Spinal cord (tissue), 10 donors: ENCODE data around the gene ARHGAP25. TPM values are rescaled to one million over a fixed set of nuclear protein-coding genes. Genes with fewer than 3 reads are reported as not detected.
"Not testable (repeated sequence)": the region's sequence is repeated elsewhere in the genome, so short reads cannot be mapped to it uniquely, and the experiment has no call there.

Experiments used
- DNase-seq, 6 donors: peaks; one replicate each; pipeline versions ENCODE4 v3.0.0 to v3.0.0-alpha.2; 2013 to 2015; ENCODE audit warnings: low spot score in 6 of 6, low read depth in 4 of 6
- H3K27ac ChIP-seq: one replicate; pipeline ENCODE4 v1.5.1; 2013; ENCODE audit warnings: low read depth, low read length, control low read depth
- H3K27me3 ChIP-seq: one replicate; pipeline ENCODE4 v1.6.1; 2013; ENCODE audit warnings: low read length; ENCODE audit not compliant: control insufficient read depth, insufficient read depth
- H3K36me3 ChIP-seq: one replicate; pipeline ENCODE4 v1.6.1; 2013; ENCODE audit warnings: low read length; ENCODE audit not compliant: control insufficient read depth, insufficient read depth
- H3K4me1 ChIP-seq: one replicate; pipeline ENCODE4 v1.6.1; 2013; ENCODE audit warnings: low read length; ENCODE audit not compliant: control insufficient read depth, insufficient read depth
- H3K4me3 ChIP-seq: one replicate; pipeline ENCODE4 v1.5.1; 2013; ENCODE audit warnings: low read depth, low read length, control low read depth
- H3K9me3 ChIP-seq: one replicate; pipeline ENCODE4 v1.6.1; 2013; ENCODE audit warnings: low read length; ENCODE audit not compliant: control insufficient read depth, insufficient read depth
- WGBS: methylation state at CpG from one replicate; pipeline ENCODE4 v1.1.5; 2013; ENCODE audit warnings: missing lambda C conversion rate; ENCODE audit not compliant: insufficient coverage; 5-methylcytosine and 5-hydroxymethylcytosine counted together
- polyA plus RNA-seq, 2 donors: library from polyadenylated mRNA; unstranded; fragments of 120-200 nt; gene quantifications; one replicate each; pipeline ENCODE4 v1.2.1, GENCODE V29; 2013; ENCODE audit not compliant: insufficient read length in 2 of 2
- total RNA-seq, 2 donors: library from RNA; depleted of rRNA in 1 of 2; stranded (reverse); fragments of 120-200 nt in 1 of 2; fragments of >200 nt in 1 of 2; gene quantifications; one replicate each; pipeline versions ENCODE4 v1.2.3 to v1.2.4, GENCODE V29; 2013 to 2014
- donor health status: healthy.

The ARHGAP25 gene
- total and polyA plus RNA-seq, 4 donors: 3.9 to 7.2 (median 5.4) TPM

DNA sequence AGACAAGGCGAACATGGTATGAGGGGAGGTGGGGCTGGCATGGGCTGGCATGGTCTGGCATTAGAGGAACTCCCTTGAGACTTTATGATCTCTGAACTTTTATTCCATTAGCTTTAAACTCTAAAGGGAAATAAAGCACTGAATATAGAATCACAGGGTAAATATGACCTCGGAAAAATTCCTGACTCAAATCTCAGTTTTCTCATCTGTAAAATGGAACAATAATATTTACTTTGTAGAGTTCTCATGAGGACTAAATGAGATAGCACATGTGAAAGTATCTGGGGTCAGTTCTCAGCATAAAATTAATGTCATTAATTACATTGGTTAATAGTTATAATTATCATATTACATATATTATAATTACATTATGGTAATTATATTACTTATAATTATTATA lies 65.9 kb downstream of the ARHGAP25 start:
- Histone ChIP-seq H3K27me3 (no peaks in the 10 kb centered on the region), H3K4me1 (peaks cover 7% of the 10 kb centered on the region), H3K4me3 (no peak overlapping the region), H3K9me3 (no peaks in the 10 kb centered on the region), H3K27ac (no peak overlapping the region), H3K36me3 (no peaks in the 10 kb centered on the region)
- no peak for DNase-seq
- WGBS: no CpG with 5 or more reads among the region's 2 CpGs

DNA sequence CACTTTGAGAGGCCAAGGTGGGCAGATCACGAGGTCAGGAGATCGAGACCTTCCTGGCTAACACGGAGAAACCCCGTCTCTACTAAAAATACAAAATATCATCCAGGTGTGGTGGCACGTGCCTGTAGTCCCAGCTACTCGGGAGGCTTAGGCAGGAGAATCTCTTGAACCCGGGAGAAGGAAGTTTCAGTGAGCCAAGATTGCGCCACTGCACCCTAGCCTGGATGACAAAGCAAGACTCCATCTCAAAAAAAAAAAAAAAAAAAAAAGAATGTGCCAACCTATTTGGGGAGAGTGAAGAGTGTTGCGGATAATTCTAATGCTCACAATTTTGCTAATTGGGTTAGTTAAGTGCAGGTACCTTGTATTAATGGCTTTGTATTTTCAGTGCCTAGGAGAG lies 67.5 kb downstream of the ARHGAP25 start:
- H3K27me3 ChIP-seq, H3K4me1 ChIP-seq, H3K9me3 ChIP-seq, H3K27ac ChIP-seq, H3K36me3 ChIP-seq, DNase-seq, H3K4me3 ChIP-seq: not testable (repeated sequence)
- 91% methylated on average over 1 of the region's 9 CpGs for WGBS

DNA sequence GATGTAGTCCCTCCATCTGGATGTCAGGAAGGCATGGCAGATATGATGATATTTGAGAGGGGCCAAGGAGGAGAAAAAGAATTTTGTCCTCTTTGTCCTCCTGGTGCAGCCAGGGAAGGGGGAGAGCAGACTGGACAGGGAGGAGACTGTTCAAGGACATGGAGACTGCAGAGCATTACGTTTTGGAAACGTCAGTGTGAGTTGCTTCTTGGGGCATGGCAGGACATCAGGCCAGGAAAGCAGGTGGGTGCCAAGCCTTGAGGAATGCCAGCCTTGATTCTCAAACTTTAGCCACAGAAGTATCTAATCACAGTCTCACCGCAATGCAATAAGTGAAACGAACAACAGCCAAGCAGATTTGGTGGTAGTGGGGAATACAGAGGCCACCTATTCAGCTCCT lies 70.4 kb downstream of the ARHGAP25 start:
- Histone ChIP-seq H3K27me3 (no peaks in the 10 kb centered on the region), H3K27ac (no peak overlapping the region), H3K4me3 (no peak overlapping the region), H3K36me3 (no peaks in the 10 kb centered on the region), H3K9me3 (no peaks in the 10 kb centered on the region), H3K4me1 (peaks cover under 1% of the 10 kb centered on the region)
- DNase-seq: no peak
- 86% methylated on average over 2 of the region's 4 CpGs for WGBS

DNA sequence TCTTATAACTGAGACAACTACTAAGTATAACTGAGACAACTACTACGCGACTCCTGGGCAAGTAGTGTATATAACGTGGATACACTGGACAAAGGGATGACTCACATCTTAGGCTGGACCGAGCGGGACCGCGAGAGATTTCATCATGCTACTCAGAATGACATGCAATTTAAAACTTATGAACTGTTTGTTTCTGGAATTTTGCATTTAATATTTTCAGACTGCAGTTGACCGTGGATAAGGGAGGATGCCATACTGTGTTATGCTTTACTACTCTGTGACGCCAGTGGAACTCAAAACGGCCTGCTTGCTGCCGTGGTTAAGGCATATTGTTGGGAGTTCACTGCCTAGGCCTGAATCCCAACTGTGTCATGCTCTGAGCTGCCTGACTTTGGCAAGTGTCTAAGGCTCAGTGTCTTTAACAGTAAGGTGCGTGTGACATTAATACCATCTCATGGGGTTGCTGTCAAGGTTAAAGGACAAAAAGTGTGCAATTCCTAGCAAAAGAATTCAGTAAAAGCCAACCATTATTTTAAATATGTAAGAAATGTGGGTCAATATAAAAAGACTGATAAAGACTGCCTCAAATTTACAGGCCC lies 72.0 kb downstream of the ARHGAP25 start:
- Histone ChIP-seq H3K27ac (no peak overlapping the region), H3K27me3 (no peaks in the 10 kb centered on the region), H3K9me3 (no peaks in the 10 kb centered on the region), H3K36me3 (no peaks in the 10 kb centered on the region), H3K4me3 (no peak overlapping the region), H3K4me1 (no peaks in the 10 kb centered on the region)
- no peak for DNase-seq
- 88% methylated on average over 4 of the region's 12 CpGs for WGBS

DNA sequence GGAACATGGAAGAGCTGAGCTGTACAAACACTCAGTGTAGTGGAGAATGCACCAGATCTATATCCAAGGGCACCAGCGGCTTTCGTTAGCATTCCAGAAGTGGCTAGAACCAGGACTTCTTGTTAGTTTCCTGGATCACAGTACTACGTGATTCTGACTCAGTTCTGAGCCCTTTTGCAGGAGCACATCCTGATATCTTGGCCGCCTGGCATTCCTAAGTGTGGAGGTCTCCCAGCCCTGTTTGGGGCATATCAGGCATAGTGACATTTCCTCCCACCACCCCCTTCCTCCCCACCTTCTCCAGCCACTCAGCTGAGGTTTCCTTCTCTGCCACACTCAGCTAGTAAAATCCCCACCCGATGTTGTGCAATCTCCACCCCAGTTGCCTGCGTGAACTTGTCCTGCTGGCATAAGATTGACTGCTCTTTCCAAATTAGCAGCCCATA lies 73.2 kb downstream of the ARHGAP25 start:
- H3K36me3 ChIP-seq: no peaks in the 10 kb centered on the region
- no peaks in the 10 kb centered on the region for H3K27me3 ChIP-seq
- H3K27ac ChIP-seq: no peak overlapping the region
- H3K4me1 ChIP-seq: no peaks in the 10 kb centered on the region
- no peaks in the 10 kb centered on the region for H3K9me3 ChIP-seq
- no peak for DNase-seq
- 86% methylated on average over 6 of the region's 6 CpGs for WGBS
- H3K4me3 ChIP-seq: no peak overlapping the region

DNA sequence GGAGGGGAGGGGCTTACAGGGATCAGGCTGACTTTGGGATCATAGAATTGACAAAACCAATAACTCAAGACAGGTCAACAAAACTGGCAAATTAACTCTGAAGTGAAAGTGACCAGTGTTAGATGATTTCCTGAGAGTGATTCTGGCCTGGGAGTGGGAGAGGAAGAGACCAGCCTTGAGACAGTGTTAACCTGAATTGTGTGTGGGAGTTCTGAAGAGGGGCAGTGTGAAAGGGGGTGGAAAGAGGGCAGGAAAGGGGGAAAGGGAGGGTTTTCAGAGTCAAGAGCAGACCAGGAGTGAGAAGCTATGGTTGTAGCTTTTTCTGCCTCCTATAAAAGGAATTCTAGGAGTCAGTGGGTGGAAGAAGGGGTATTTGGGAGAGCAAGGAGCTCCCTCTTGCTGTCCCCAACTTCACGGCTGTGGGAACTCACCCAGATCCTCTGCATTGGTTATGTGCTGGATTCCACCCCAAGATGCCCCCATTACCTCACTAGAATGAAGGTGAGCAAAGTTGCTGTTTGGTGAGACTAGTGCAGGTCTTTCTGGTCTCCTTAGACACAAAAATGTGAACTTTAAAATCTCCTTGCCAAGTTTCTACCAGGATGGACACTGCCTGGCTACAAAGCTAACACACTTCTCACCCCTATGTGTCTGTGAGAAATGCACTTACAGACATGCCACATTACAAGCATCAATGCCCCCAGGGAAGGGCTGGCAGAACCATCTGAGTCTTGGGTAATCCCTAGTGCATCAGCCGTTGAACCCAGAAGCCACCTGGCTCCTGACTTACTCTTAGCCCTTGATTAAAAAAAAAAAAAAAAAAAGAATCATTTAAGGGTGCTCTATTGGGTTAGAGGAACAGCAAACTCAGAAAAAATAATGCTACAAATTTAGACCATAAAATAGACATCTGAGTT lies 75.0 kb downstream of the ARHGAP25 start:
- H3K27me3 ChIP-seq: no peaks in the 10 kb centered on the region
- no peak for DNase-seq
- H3K4me1 ChIP-seq: no peaks in the 10 kb centered on the region
- H3K36me3 ChIP-seq: no peaks in the 10 kb centered on the region
- no peaks in the 10 kb centered on the region for H3K9me3 ChIP-seq
- no CpG with 5 or more reads among the region's 2 CpGs for WGBS
- no peak overlapping the region for H3K27ac ChIP-seq
- H3K4me3 ChIP-seq: no peak overlapping the region

DNA sequence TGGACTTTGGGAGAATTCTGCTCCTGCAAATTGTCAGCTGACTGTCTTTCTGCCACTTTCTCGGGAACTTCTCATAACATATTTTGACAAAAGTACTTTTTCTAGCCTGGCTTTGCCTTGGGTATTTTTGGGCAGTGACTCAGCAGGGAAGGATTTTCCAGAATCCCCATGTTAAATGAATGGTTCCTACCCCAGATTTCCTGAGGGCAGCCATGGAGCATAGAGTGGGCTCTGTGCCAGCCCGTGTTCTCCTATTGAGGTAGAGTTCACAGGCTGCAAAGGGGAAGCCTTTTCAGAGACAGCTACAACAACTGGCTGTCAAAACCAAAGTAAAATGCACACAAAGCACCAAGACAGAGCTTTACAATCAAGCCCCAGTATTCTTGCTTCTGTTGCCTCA lies 76.8 kb downstream of the ARHGAP25 start:
- Histone ChIP-seq H3K4me3 (no peak overlapping the region), H3K9me3 (no peaks in the 10 kb centered on the region), H3K27me3 (no peaks in the 10 kb centered on the region), H3K4me1 (no peaks in the 10 kb centered on the region), H3K36me3 (no peaks in the 10 kb centered on the region), H3K27ac (no peak overlapping the region)
- no peak for DNase-seq
- 56% methylated on average over 1 of the region's 2 CpGs for WGBS

DNA sequence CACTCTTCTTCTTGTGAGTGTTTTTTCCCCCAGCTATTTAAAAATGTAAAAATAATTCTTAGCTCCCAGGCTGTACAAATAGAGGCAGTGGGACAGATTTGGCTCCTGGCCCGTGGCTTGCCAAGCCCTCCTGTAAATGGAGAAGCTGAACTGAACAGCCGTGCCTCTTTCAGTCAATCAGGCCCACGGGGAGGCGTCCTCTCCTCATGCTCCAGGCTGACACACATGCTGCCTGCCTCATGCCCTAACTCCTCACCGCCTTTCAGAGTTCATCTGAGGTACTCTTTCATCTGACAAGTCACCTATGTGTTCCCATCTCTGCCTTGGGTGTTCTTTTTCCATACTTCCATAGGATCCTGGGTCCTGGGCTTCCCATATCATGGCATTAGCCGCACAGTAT lies 77.6 kb downstream of the ARHGAP25 start:
- Histone ChIP-seq H3K27me3 (no peaks in the 10 kb centered on the region), H3K4me1 (no peaks in the 10 kb centered on the region), H3K9me3 (no peaks in the 10 kb centered on the region), H3K27ac (no peak overlapping the region), H3K36me3 (no peaks in the 10 kb centered on the region), H3K4me3 (no peak overlapping the region)
- DNase-seq: peak in 2 of 6 donors; percentile 15 to 54
- 58% methylated on average over 6 of the region's 6 CpGs for WGBS

DNA sequence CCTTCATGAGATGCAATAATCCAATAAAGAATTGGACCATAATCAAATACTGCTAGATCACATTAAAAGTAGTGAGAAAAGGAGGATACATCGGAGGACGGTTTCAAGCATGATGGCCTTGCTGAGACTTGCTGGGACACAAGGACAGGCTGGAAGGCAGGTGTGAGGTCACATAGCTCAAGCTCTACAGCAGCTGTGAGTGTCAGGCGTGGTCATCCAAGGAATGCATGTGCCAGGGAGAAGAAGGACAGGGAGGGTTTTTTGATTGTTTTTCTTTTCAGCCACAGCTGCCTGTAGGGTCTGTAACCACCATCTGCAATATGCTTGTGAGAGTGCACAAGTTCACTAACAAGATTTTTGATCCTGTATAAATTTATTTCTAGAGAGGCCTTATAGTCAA lies 79.0 kb downstream of the ARHGAP25 start:
- Histone ChIP-seq H3K27ac (no peak overlapping the region), H3K4me3 (no peak overlapping the region), H3K27me3 (no peaks in the 10 kb centered on the region), H3K9me3 (no peaks in the 10 kb centered on the region), H3K36me3 (no peaks in the 10 kb centered on the region), H3K4me1 (no peaks in the 10 kb centered on the region)
- no peak for DNase-seq
- WGBS: 100% methylated on average over 3 of the region's 3 CpGs

DNA sequence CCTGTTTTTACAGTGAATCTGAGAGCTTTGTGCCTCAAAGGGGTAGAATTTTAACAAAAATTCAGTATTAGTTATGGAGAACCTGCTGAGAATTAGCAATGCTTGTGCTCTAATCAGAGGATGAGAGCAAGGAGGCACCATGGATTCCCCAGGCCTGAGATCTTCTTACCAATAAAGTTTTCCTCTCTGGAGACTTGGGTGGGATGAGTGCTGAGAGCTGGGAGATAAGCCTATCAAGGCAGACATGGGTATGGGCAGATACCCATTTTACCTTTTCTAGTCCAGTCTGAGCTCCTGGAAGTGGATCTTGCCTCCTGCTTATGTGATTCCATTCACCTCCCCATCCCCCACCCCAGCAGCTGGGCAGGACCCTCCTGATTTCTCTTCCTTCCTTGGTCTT lies 82.7 kb downstream of the ARHGAP25 start:
- H3K27ac ChIP-seq: no peak overlapping the region
- H3K27me3 ChIP-seq: no peaks in the 10 kb centered on the region
- no peak for DNase-seq
- H3K4me1 ChIP-seq: no peaks in the 10 kb centered on the region
- H3K9me3 ChIP-seq: no peaks in the 10 kb centered on the region
- no peaks in the 10 kb centered on the region for H3K36me3 ChIP-seq
- no peak overlapping the region for H3K4me3 ChIP-seq
